ENCODE measurements around the gene FIBP. TPM values are rescaled to one million over a fixed set of nuclear protein-coding genes. Genes with fewer than 3 reads are reported as not detected.

FIBP gene
- total and polyA plus RNA-seq, 10 of the 15 experiments (the other 5 are each of a cell fraction or from before 2014, with no cell fraction given): 65.1 to 182 (median 94.6) TPM

GRCh38 chr11:65888163-65888814 lies at the start of gene FIBP (continued):
- TF ChIP-seq, protein P1, sequence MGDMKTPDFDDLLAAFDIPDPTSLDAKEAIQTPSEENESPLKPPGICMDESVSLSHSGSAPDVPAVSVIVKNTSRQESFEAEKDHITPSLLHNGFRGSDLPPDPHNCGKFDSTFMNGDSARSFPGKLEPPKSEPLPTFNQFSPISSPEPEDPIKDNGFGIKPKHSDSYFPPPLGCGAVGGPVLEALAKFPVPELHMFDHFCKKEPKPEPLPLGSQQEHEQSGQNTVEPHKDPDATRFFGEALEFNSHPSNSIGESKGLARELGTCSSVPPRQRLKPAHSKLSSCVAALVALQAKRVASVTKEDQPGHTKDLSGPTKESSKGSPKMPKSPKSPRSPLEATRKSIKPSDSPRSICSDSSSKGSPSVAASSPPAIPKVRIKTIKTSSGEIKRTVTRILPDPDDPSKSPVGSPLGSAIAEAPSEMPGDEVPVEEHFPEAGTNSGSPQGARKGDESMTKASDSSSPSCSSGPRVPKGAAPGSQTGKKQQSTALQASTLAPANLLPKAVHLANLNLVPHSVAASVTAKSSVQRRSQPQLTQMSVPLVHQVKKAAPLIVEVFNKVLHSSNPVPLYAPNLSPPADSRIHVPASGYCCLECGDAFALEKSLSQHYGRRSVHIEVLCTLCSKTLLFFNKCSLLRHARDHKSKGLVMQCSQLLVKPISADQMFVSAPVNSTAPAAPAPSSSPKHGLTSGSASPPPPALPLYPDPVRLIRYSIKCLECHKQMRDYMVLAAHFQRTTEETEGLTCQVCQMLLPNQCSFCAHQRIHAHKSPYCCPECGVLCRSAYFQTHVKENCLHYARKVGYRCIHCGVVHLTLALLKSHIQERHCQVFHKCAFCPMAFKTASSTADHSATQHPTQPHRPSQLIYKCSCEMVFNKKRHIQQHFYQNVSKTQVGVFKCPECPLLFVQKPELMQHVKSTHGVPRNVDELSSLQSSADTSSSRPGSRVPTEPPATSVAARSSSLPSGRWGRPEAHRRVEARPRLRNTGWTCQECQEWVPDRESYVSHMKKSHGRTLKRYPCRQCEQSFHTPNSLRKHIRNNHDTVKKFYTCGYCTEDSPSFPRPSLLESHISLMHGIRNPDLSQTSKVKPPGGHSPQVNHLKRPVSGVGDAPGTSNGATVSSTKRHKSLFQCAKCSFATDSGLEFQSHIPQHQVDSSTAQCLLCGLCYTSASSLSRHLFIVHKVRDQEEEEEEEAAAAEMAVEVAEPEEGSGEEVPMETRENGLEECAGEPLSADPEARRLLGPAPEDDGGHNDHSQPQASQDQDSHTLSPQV (IDR thresholded peaks at IDR 0.05): 0 out of 2 replicates have a peak, but pooled peaks have one; percentile 70
- TF ChIP-seq SP1 (IDR thresholded peaks at IDR 0.05; ENCODE audit: low read depth, low read length) (peak; percentile 77), RB1 (IDR thresholded peaks at IDR 0.05; ENCODE audit: borderline replicate concordance) (peak; percentile 87; the same call in 1 of the 2 replicates), IRF3 (IDR thresholded peaks at IDR 0.05) (0 out of 2 replicates have a peak, but pooled peaks have one; percentile 43), MXI1 (IDR thresholded peaks at IDR 0.05; ENCODE audit: low read depth, low read length) (no peak), E2F4 (IDR thresholded peaks at IDR 0.05; ENCODE audit: low read depth, low read length) (no peak), CHD2 (IDR thresholded peaks at IDR 0.05; ENCODE audit: borderline replicate concordance, low read depth, low read length) (peak; percentile 46; the same call in 1 of the 2 replicates), SIN3A (IDR thresholded peaks at IDR 0.05; ENCODE audit: low read depth, low read length) (peak; percentile 83), SREBF1 (IDR thresholded peaks at IDR 0.05; ENCODE audit: low read length) (peak; percentile 48; the same call in 1 of the 2 replicates), EP300 (IDR thresholded peaks at IDR 0.05; ENCODE audit: borderline replicate concordance in 1 of 2, control insufficient read depth in 1 of 2, low read depth in 2 of 2, low read length in 2 of 2) (peak in 1 of 2 experiments; percentile 46; a peak in 1 of 4 replicates), GATAD2B (conservative IDR thresholded peaks at IDR 0.05; ENCODE audit: low read depth) (0 out of 2 replicates have a peak, but pooled peaks have one; percentile 67), YY1 (IDR thresholded peaks at IDR 0.05; ENCODE audit: low read depth, low read length) (peak; percentile 92), ETV6 (conservative IDR thresholded peaks at IDR 0.05 in 1 of 2, IDR thresholded peaks at IDR 0.05 in 1 of 2; ENCODE audit: borderline replicate concordance in 1 of 2, low read depth in 1 of 2) (peak in 1 of 2 experiments; percentile 29; a peak in 2 of 4 replicates), BRCA1 (IDR thresholded peaks at IDR 0.05; ENCODE audit: low read depth, low read length) (no peak), SMARCA5 (IDR thresholded peaks at IDR 0.05) (peak; percentile 81), HDGF (IDR thresholded peaks at IDR 0.05) (peak; percentile 47; the same call in 1 of the 2 replicates), ATF7 (IDR thresholded peaks at IDR 0.05; ENCODE audit: low read depth) (peak; percentile 32; the same call in 1 of the 2 replicates), IKZF2 (IDR thresholded peaks at IDR 0.05) (peak; percentile 69 to 76; a peak in 3 of 4 replicates), MYB (IDR thresholded peaks at IDR 0.05; ENCODE audit: borderline replicate concordance, low read depth, low read length) (no peak), RAD21 (IDR thresholded peaks at IDR 0.05; ENCODE audit: insufficient read depth, low read depth, low read length) (peak; percentile 45), TCF12 (IDR thresholded peaks at IDR 0.05; ENCODE audit: low read depth, low read length) (peak; percentile 62; the same call in 1 of the 2 replicates)
- TF ChIP-seq, protein P2, sequence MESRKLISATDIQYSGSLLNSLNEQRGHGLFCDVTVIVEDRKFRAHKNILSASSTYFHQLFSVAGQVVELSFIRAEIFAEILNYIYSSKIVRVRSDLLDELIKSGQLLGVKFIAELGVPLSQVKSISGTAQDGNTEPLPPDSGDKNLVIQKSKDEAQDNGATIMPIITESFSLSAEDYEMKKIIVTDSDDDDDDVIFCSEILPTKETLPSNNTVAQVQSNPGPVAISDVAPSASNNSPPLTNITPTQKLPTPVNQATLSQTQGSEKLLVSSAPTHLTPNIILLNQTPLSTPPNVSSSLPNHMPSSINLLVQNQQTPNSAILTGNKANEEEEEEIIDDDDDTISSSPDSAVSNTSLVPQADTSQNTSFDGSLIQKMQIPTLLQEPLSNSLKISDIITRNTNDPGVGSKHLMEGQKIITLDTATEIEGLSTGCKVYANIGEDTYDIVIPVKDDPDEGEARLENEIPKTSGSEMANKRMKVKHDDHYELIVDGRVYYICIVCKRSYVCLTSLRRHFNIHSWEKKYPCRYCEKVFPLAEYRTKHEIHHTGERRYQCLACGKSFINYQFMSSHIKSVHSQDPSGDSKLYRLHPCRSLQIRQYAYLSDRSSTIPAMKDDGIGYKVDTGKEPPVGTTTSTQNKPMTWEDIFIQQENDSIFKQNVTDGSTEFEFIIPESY (IDR thresholded peaks at IDR 0.05): no peak

Measured in GM12878 (cell line).